IMR-90 (cell line): Measurements from ENCODE around the gene HTT. TPM values are rescaled to one million over a fixed set of nuclear protein-coding genes. Genes with fewer than 3 reads are reported as not detected.

ENCODE experiments used
- ATAC-seq: fragments of 200-7000 bp; cut with Tn5 transposase; 2 replicates; pipeline ENCODE4 v1.9.1; 2020; ENCODE audit warnings: low read depth, mild to moderate bottlenecking, moderate library complexity
- BruUV-seq: library from RNA; stranded (reverse); fragments of 400-500 nt; replicated peaks from 2 replicates; lab custom pipeline; 2021; lab: Mats Ljungman, UMichigan
- CTCF ChIA-PET: fragments of 300-600 bp; formaldehyde crosslinking; extraction: SDS; loops from one replicate; lab custom pipeline; 2021; ENCODE audit warnings: antibody characterized with exemption; lab: Yijun Ruan, JAX
- POLR2A ChIA-PET: fragments of 300-600 bp; sonication (Branson Sonifier 250); formaldehyde crosslinking; loops from one replicate; lab custom pipeline; 2022; ENCODE audit warnings: antibody characterized with exemption; ENCODE audit not compliant: unreplicated experiment; lab: Charles Lee
- DNase-seq: peaks from one replicate; pipeline ENCODE4 v3.0.0; 2013
- H2AFZ ChIP-seq: replicated peaks from 2 replicates; pipeline ENCODE3; 2013; ENCODE audit warnings: low read length, mild to moderate bottlenecking; ENCODE audit not compliant: poor library complexity
- H2AK5ac ChIP-seq: 2 replicates; pipeline ENCODE4 v1.6.1; 2013; ENCODE audit warnings: low read depth, low read length, inconsistent platforms
- H2AK9ac ChIP-seq: replicated peaks from 2 replicates; pipeline ENCODE3; 2013; ENCODE audit warnings: mild to moderate bottlenecking, low read depth, low read length, moderate library complexity; ENCODE audit not compliant: poor library complexity
- H2BK120ac ChIP-seq: 2 replicates; pipeline ENCODE4 v1.6.1; 2013; ENCODE audit warnings: low read depth, low read length, inconsistent platforms
- H2BK15ac ChIP-seq: 3 replicates; pipeline ENCODE4 v1.6.1; 2013; ENCODE audit warnings: low read depth, low read length, inconsistent platforms
- H2BK20ac ChIP-seq: 2 replicates; pipeline ENCODE4 v1.6.1; 2013; ENCODE audit warnings: low read depth, mild to moderate bottlenecking, inconsistent platforms, low read length, moderate library complexity
- H2BK5ac ChIP-seq: 2 replicates; pipeline ENCODE4 v1.6.1; 2013; ENCODE audit warnings: mild to moderate bottlenecking, low read depth, low read length, inconsistent platforms; ENCODE audit not compliant: poor library complexity, severe bottlenecking
- H3K14ac ChIP-seq: replicated peaks from 2 replicates; pipeline ENCODE4 v1.6.1; 2013; ENCODE audit warnings: low read depth, low read length, inconsistent platforms
- H3K18ac ChIP-seq: 2 replicates; pipeline ENCODE4 v1.6.1; 2013; ENCODE audit warnings: low read depth, low read length, control low read depth
- H3K23ac ChIP-seq: 2 replicates; pipeline ENCODE4 v1.6.1; 2013; ENCODE audit warnings: low read depth, low read length, inconsistent platforms
- H3K27ac ChIP-seq: 2 replicates; pipeline ENCODE4 v1.5.1; 2013; ENCODE audit warnings: mild to moderate bottlenecking, control low read depth, low read length; ENCODE audit not compliant: insufficient read depth
- H3K27me3 ChIP-seq: 2 replicates; pipeline ENCODE4 v1.6.1; 2013; ENCODE audit warnings: low read length; ENCODE audit not compliant: control insufficient read depth, insufficient read depth
- H3K36me3 ChIP-seq: 2 replicates; pipeline ENCODE4 v1.6.1; 2013; ENCODE audit warnings: low read length, mixed read lengths; ENCODE audit not compliant: control insufficient read depth, insufficient read depth
- H3K4ac ChIP-seq: 2 replicates; pipeline ENCODE4 v1.6.1; 2013; ENCODE audit warnings: low read depth, low read length, inconsistent platforms
- H3K4me1 ChIP-seq: 2 replicates; pipeline ENCODE4 v1.6.1; 2013; ENCODE audit warnings: low read length, mixed read lengths; ENCODE audit not compliant: control insufficient read depth, insufficient read depth
- H3K4me2 ChIP-seq: 2 replicates; pipeline ENCODE4 v1.6.1; 2013; ENCODE audit warnings: low read depth, mild to moderate bottlenecking, control low read depth, low read length, moderate library complexity
- H3K4me3 ChIP-seq: 2 replicates; pipeline ENCODE4 v1.5.1; 2013; ENCODE audit warnings: low read depth, mild to moderate bottlenecking, control low read depth, low read length, moderate library complexity; ENCODE audit not compliant: insufficient read depth
- H3K56ac ChIP-seq: 2 replicates; pipeline ENCODE4 v1.6.1; 2013; ENCODE audit warnings: low read length, inconsistent platforms; ENCODE audit not compliant: insufficient read depth; ENCODE audit errors: extremely low read depth
- H3K79me1 ChIP-seq, 2 experiments: 2 replicates each; pipeline ENCODE4 v1.6.1; 2013; ENCODE audit warnings: low read length in 2 of 2, inconsistent platforms in 1 of 2, low read depth in 1 of 2
- H3K9ac ChIP-seq: 2 replicates; pipeline ENCODE4 v1.6.1; 2013; ENCODE audit warnings: low read depth, low read length, control low read depth
- H3K9me1 ChIP-seq: 2 replicates; pipeline ENCODE4 v1.6.1; 2013; ENCODE audit warnings: low read length, inconsistent platforms; ENCODE audit not compliant: insufficient read depth
- H3K9me3 ChIP-seq: 2 replicates; pipeline ENCODE4 v1.6.1; 2013; ENCODE audit warnings: low read length; ENCODE audit not compliant: control insufficient read depth, insufficient read depth
- H4K20me1 ChIP-seq: 2 replicates; pipeline ENCODE4 v1.6.1; 2013; ENCODE audit warnings: low read length, inconsistent platforms; ENCODE audit not compliant: insufficient read depth
- H4K5ac ChIP-seq: 2 replicates; pipeline ENCODE4 v1.6.1; 2013; ENCODE audit warnings: mild to moderate bottlenecking, low read depth, low read length, control low read depth
- H4K8ac ChIP-seq, 2 experiments: 2 replicates each; pipeline ENCODE4 v1.6.1; 2013; ENCODE audit warnings: low read depth in 2 of 2, low read length in 2 of 2, control low read depth in 1 of 2, inconsistent platforms in 1 of 2
- H4K91ac ChIP-seq: 2 replicates; pipeline ENCODE4 v1.6.1; 2013; ENCODE audit warnings: low read depth, low read length, inconsistent platforms; ENCODE audit not compliant: insufficient read depth
- BHLHE40 ChIP-seq: fragments of 150-350 bp; IDR thresholded peaks from 2 replicates; pipeline ENCODE4 v1.6.1; 2016; ENCODE audit warnings: mild to moderate bottlenecking, low read depth, low read length
- CEBPB ChIP-seq: IDR thresholded peaks from 2 replicates; pipeline ENCODE4 v1.6.1; 2012; ENCODE audit warnings: low read depth, low read length, improper control_type of control experiment
- CHD1 ChIP-seq: IDR thresholded peaks from 2 replicates; pipeline ENCODE4 v1.6.1; 2012; ENCODE audit warnings: low read depth, low read length, improper control_type of control experiment
- FOS ChIP-seq: fragments of 150-350 bp; IDR thresholded peaks from 2 replicates; pipeline ENCODE4 v1.6.1; 2016; ENCODE audit warnings: low read depth, low read length
- MAFK ChIP-seq: IDR thresholded peaks from 2 replicates; pipeline ENCODE4 v1.6.1; 2012; ENCODE audit warnings: low read depth, low read length, improper control_type of control experiment
- MAZ ChIP-seq: IDR thresholded peaks from 2 replicates; pipeline ENCODE4 v1.6.1; 2012; ENCODE audit warnings: low read depth, mild to moderate bottlenecking, low read length, improper control_type of control experiment, moderate library complexity, borderline replicate concordance
- MXI1 ChIP-seq: IDR thresholded peaks from 2 replicates; pipeline ENCODE4 v1.6.1; 2012; ENCODE audit warnings: low read depth, mild to moderate bottlenecking, low read length, moderate library complexity, borderline replicate concordance
- NFE2L2 ChIP-seq: fragments of 150-350 bp; IDR thresholded peaks from 2 replicates; pipeline ENCODE4 v1.6.1; 2016; ENCODE audit warnings: low read depth, mild to moderate bottlenecking, low read length
- POLR2A ChIP-seq: IDR thresholded peaks from 2 replicates; pipeline ENCODE4 v1.6.1; 2012; ENCODE audit warnings: mild to moderate bottlenecking, low read depth, low read length
- RAD21 ChIP-seq: IDR thresholded peaks from 2 replicates; pipeline ENCODE4 v1.6.1; 2012; ENCODE audit warnings: low read length, improper control_type of control experiment
- RCOR1 ChIP-seq: IDR thresholded peaks from 2 replicates; pipeline ENCODE4 v1.6.1; 2012; ENCODE audit warnings: mild to moderate bottlenecking, low read length, improper control_type of control experiment; ENCODE audit not compliant: insufficient replicate concordance
- RFX5 ChIP-seq: IDR thresholded peaks from 2 replicates; pipeline ENCODE4 v1.8.0; 2012; ENCODE audit warnings: low read depth, mild to moderate bottlenecking, low read length, moderate library complexity
- SMC3 ChIP-seq: fragments of 150-350 bp; IDR thresholded peaks from 2 replicates; pipeline ENCODE4 v1.6.1; 2016; ENCODE audit warnings: low read depth, mild to moderate bottlenecking, antibody characterized with exemption, low read length, moderate library complexity
- WGBS, 2 experiments: methylation state at CpG; one replicate each; pipeline versions ENCODE4 v1.1.5 to v1.1.7; 2013; ENCODE audit warnings: missing lambda C conversion rate in 2 of 2; ENCODE audit not compliant: insufficient read length in 1 of 2; ENCODE audit errors: extremely low coverage in 2 of 2; 5-methylcytosine and 5-hydroxymethylcytosine counted together
- dilution Hi-C: fragments of 300-500 bp; cut with HindIII; formaldehyde crosslinking; loops from one replicate; pipeline ENCODE4 v1.14.3; 2018; ENCODE audit warnings: low sequenced_read_pairs; ENCODE audit not compliant: unreplicated experiment
- in situ Hi-C: fragments of 300-500 bp; cut with MboI; formaldehyde crosslinking; loops from 3 replicates; pipeline ENCODE4 v1.14.3; 2019; ENCODE audit warnings: low sequenced_read_pairs, inconsistent platforms, mixed read lengths
- intact Hi-C: fragments of 100-400 bp; cut with micrococcal nuclease; formaldehyde crosslinking; loops from 2 replicates; pipeline ENCODE4 v1.10.0; 2022
- polyA plus RNA-seq, 3 experiments: library from polyadenylated mRNA; depleted of rRNA; stranded (reverse); fragments of >200 nt; gene quantifications; 2 replicates each; pipeline ENCODE4 v1.2.3, GENCODE V29; 2012; ENCODE audit warnings: low replicate concordance in 1 of 3
- total RNA-seq: library from RNA; depleted of rRNA; stranded (reverse); fragments of >200 nt; gene quantifications from 2 replicates; pipeline ENCODE4 v1.2.3, GENCODE V29; 2012
- TF ChIP-seq, protein P1 (sequence below): fragments of 150-350 bp; IDR thresholded peaks from 2 replicates; pipeline ENCODE4 v1.6.1; 2016; ENCODE audit warnings: low read depth, mild to moderate bottlenecking, low read length, moderate library complexity, borderline replicate concordance
- TF ChIP-seq, protein P2 (sequence below): conservative IDR thresholded peaks from 2 replicates; pipeline ENCODE4 v1.5.1; 2012; ENCODE audit warnings: mild to moderate bottlenecking, low read depth, low read length, improper control_type of control experiment
- TF ChIP-seq, protein P3 (sequence below): fragments of 150-350 bp; IDR thresholded peaks from 2 replicates; pipeline ENCODE4 v1.6.1; 2017; ENCODE audit warnings: mild to moderate bottlenecking, antibody characterized with exemption, low read length, low read depth

The HTT gene
- total and polyA plus RNA-seq, 2 of the 4 experiments (the other 2 are of a cell fraction), result 11.6 to 14.3 TPM

DNA sequence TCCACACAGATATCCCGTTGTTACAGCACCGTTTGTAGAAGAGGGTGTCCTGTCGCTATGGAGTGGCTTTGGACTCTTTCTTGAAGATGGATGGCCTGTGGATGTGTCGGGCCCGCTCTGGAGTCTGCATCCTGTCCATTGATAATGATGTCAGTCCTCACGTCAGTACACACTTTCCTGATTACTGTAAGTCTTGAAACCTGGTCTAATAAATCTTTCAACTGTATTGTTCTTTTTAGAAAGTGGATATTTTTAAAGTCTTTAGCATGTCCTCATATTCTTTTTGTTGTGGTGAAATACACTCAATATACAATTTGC lies 189.4 kb downstream of the HTT start:
- no peaks in the 10 kb centered on the region for H3K9me3 ChIP-seq
- no peaks in the 10 kb centered on the region for H3K36me3 ChIP-seq
- no peak overlapping the region for H2AFZ ChIP-seq
- H2BK5ac ChIP-seq, result no peak overlapping the region
- BruUV-seq, result no TSS peak
- no peak overlapping the region for H4K5ac ChIP-seq
- dilution Hi-C loops (no loop called here), intact Hi-C loops (no loop called here), in situ Hi-C loops (no loop called here)
- no peak overlapping the region for H3K4me2 ChIP-seq
- H2AK9ac ChIP-seq, result no peak overlapping the region
- no peaks in the 10 kb centered on the region for H3K4me1 ChIP-seq
- no peak overlapping the region for H3K23ac ChIP-seq
- H2BK120ac ChIP-seq, result no peak overlapping the region
- no peak overlapping the region for H4K8ac ChIP-seq
- H3K27ac ChIP-seq, result no peak overlapping the region
- H3K18ac ChIP-seq, result no peak overlapping the region
- no peak overlapping the region for H3K9ac ChIP-seq
- no peak overlapping the region for H4K91ac ChIP-seq
- peaks cover 23% of the 10 kb centered on the region for H3K27me3 ChIP-seq
- H3K14ac ChIP-seq, result no peak overlapping the region
- CTCF ChIA-PET, result no interaction called here
- ATAC-seq (no peak), DNase-seq (no peak)
- H3K79me1 ChIP-seq, result no peaks in the 10 kb centered on the region
- no CpG with 5 or more reads among the region's 6 CpGs for WGBS, 2 experiments
- H3K56ac ChIP-seq, result no peak overlapping the region
- no peak overlapping the region for H3K4me3 ChIP-seq
- H3K4ac ChIP-seq, result no peak overlapping the region
- H2BK15ac ChIP-seq, result no peak overlapping the region
- H2BK20ac ChIP-seq, result no peak overlapping the region
- TF ChIP-seq, protein P1, sequence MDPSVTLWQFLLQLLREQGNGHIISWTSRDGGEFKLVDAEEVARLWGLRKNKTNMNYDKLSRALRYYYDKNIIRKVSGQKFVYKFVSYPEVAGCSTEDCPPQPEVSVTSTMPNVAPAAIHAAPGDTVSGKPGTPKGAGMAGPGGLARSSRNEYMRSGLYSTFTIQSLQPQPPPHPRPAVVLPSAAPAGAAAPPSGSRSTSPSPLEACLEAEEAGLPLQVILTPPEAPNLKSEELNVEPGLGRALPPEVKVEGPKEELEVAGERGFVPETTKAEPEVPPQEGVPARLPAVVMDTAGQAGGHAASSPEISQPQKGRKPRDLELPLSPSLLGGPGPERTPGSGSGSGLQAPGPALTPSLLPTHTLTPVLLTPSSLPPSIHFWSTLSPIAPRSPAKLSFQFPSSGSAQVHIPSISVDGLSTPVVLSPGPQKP, result no peak
- TF ChIP-seq FOS (no peak), SMC3 (no peak), POLR2A (no peak), MAZ (no peak), CEBPB (no peak), RAD21 (no peak), BHLHE40 (no peak), CHD1 (no peak), MXI1 (no peak), NFE2L2 (no peak), MAFK (no peak), RFX5 (no peak), RCOR1 (no peak)
- TF ChIP-seq, protein P2, sequence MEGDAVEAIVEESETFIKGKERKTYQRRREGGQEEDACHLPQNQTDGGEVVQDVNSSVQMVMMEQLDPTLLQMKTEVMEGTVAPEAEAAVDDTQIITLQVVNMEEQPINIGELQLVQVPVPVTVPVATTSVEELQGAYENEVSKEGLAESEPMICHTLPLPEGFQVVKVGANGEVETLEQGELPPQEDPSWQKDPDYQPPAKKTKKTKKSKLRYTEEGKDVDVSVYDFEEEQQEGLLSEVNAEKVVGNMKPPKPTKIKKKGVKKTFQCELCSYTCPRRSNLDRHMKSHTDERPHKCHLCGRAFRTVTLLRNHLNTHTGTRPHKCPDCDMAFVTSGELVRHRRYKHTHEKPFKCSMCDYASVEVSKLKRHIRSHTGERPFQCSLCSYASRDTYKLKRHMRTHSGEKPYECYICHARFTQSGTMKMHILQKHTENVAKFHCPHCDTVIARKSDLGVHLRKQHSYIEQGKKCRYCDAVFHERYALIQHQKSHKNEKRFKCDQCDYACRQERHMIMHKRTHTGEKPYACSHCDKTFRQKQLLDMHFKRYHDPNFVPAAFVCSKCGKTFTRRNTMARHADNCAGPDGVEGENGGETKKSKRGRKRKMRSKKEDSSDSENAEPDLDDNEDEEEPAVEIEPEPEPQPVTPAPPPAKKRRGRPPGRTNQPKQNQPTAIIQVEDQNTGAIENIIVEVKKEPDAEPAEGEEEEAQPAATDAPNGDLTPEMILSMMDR, result no peak
- TF ChIP-seq, protein P3, sequence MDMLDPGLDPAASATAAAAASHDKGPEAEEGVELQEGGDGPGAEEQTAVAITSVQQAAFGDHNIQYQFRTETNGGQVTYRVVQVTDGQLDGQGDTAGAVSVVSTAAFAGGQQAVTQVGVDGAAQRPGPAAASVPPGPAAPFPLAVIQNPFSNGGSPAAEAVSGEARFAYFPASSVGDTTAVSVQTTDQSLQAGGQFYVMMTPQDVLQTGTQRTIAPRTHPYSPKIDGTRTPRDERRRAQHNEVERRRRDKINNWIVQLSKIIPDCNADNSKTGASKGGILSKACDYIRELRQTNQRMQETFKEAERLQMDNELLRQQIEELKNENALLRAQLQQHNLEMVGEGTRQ, result no peak
- POLR2A ChIA-PET, result no interaction called here
- H4K20me1 ChIP-seq, result no peaks in the 10 kb centered on the region
- no peaks in the 10 kb centered on the region for H3K9me1 ChIP-seq
- H2AK5ac ChIP-seq, result no peak overlapping the region
